H9 (cell line): Measurements from ENCODE around the gene TENT5C. TPM values are rescaled to one million over a fixed set of nuclear protein-coding genes. Genes with fewer than 3 reads are reported as not detected.

Source experiments
- DNase-seq: peaks from one replicate; pipeline ENCODE4 v3.0.0-alpha.2; 2017
- H2AFZ ChIP-seq: one replicate; pipeline ENCODE4 v1.6.1; 2013; ENCODE audit warnings: mild to moderate bottlenecking, low read length, control low read depth, moderate library complexity
- H2AK5ac ChIP-seq: 2 replicates; pipeline ENCODE4 v1.6.1; 2013; ENCODE audit warnings: low read length, control low read depth, mixed read lengths; ENCODE audit not compliant: insufficient read length
- H2BK120ac ChIP-seq: one replicate; pipeline ENCODE4 v1.6.1; 2013; ENCODE audit warnings: low read depth, mild to moderate bottlenecking, low read length, control low read depth, inconsistent platforms; ENCODE audit not compliant: poor library complexity, severe bottlenecking
- H2BK12ac ChIP-seq: 2 replicates; pipeline ENCODE4 v1.6.1; 2013; ENCODE audit warnings: low read length, control low read depth, mixed read lengths, low read depth; ENCODE audit not compliant: insufficient read length
- H2BK15ac ChIP-seq: 2 replicates; pipeline ENCODE4 v1.6.1; 2013; ENCODE audit warnings: low read depth, low read length, control low read depth
- H2BK20ac ChIP-seq: one replicate; pipeline ENCODE4 v1.6.1; 2013; ENCODE audit warnings: low read depth, mild to moderate bottlenecking, low read length, control low read depth, inconsistent platforms; ENCODE audit not compliant: poor library complexity, severe bottlenecking
- H2BK5ac ChIP-seq: 2 replicates; pipeline ENCODE4 v1.6.1; 2013; ENCODE audit warnings: low read length, control low read depth, mixed read lengths; ENCODE audit not compliant: insufficient read length
- H3K14ac ChIP-seq: 2 replicates; pipeline ENCODE4 v1.6.1; 2013; ENCODE audit warnings: low read length, control low read depth; ENCODE audit not compliant: insufficient read depth
- H3K18ac ChIP-seq: 2 replicates; pipeline ENCODE4 v1.6.1; 2013; ENCODE audit warnings: low read depth, mild to moderate bottlenecking, mixed read lengths, low read length, control low read depth; ENCODE audit not compliant: insufficient read length
- H3K23ac ChIP-seq: 2 replicates; pipeline ENCODE4 v1.6.1; 2013; ENCODE audit warnings: low read length, control low read depth, mixed read lengths, low read depth; ENCODE audit not compliant: insufficient read length
- H3K23me2 ChIP-seq: 2 replicates; pipeline ENCODE4 v1.6.1; 2013; ENCODE audit warnings: low read depth, mild to moderate bottlenecking, mixed read lengths, low read length, control low read depth; ENCODE audit not compliant: insufficient read length, poor library complexity, severe bottlenecking
- H3K27ac ChIP-seq: 2 replicates; pipeline ENCODE4 v1.5.1; 2013; ENCODE audit warnings: low read length, control low read depth, mixed read lengths, low read depth; ENCODE audit not compliant: insufficient read length
- H3K27me3 ChIP-seq: 2 replicates; pipeline ENCODE4 v1.6.1; 2013; ENCODE audit warnings: low read length, control low read depth, inconsistent platforms; ENCODE audit not compliant: insufficient read depth
- H3K4ac ChIP-seq: 2 replicates; pipeline ENCODE4 v1.6.1; 2013; ENCODE audit warnings: low read depth, mild to moderate bottlenecking, control low read depth, inconsistent platforms, low read length, moderate library complexity
- H3K4me1 ChIP-seq: 2 replicates; pipeline ENCODE4 v1.6.1; 2013; ENCODE audit warnings: low read length, control low read depth, inconsistent platforms; ENCODE audit not compliant: insufficient read depth
- H3K4me2 ChIP-seq: 2 replicates; pipeline ENCODE4 v1.6.1; 2013; ENCODE audit warnings: low read length, control low read depth, mixed read lengths; ENCODE audit not compliant: insufficient read length, insufficient read depth
- H3K56ac ChIP-seq: 2 replicates; pipeline ENCODE4 v1.6.1; 2013; ENCODE audit warnings: low read depth, mild to moderate bottlenecking, mixed read lengths, low read length, control low read depth; ENCODE audit not compliant: insufficient read length
- H3K79me1 ChIP-seq: 2 replicates; pipeline ENCODE4 v1.6.1; 2013; ENCODE audit warnings: low read depth, mild to moderate bottlenecking, moderate library complexity, low read length, control low read depth, inconsistent platforms; ENCODE audit not compliant: insufficient read depth, poor library complexity, severe bottlenecking
- H3K79me2 ChIP-seq: 2 replicates; pipeline ENCODE4 v1.6.1; 2013; ENCODE audit warnings: low read length, control low read depth, inconsistent platforms; ENCODE audit not compliant: insufficient read depth
- H3K9ac ChIP-seq: 2 replicates; pipeline ENCODE4 v1.6.1; 2013; ENCODE audit warnings: low read length, control low read depth, mixed read lengths; ENCODE audit not compliant: insufficient read length; ENCODE audit errors: extremely low read depth
- H3K9me3 ChIP-seq: one replicate; pipeline ENCODE4 v1.6.1; 2013; ENCODE audit warnings: low read depth, low read length, inconsistent platforms; ENCODE audit not compliant: control insufficient read depth
- H3T11ph ChIP-seq: one replicate; pipeline ENCODE4 v1.6.1; 2013; ENCODE audit warnings: mild to moderate bottlenecking, low read length, control low read depth, inconsistent platforms
- H4K20me1 ChIP-seq: one replicate; pipeline ENCODE4 v1.6.1; 2013; ENCODE audit not compliant: control insufficient read depth, insufficient read length, insufficient read depth
- H4K5ac ChIP-seq: 2 replicates; pipeline ENCODE4 v1.6.1; 2013; ENCODE audit warnings: low read depth, mild to moderate bottlenecking, mixed read lengths, low read length, control low read depth; ENCODE audit not compliant: insufficient read length
- H4K8ac ChIP-seq: replicated peaks from 2 replicates; pipeline ENCODE4 v1.6.1; 2013; ENCODE audit warnings: low read length, control low read depth, mixed read lengths, low read depth; ENCODE audit not compliant: insufficient read length
- H4K91ac ChIP-seq: 2 replicates; pipeline ENCODE4 v1.6.1; 2013; ENCODE audit warnings: low read depth, mild to moderate bottlenecking, moderate library complexity, mixed read lengths, low read length, control low read depth; ENCODE audit not compliant: insufficient read length
- H3K27ac Mint-ChIP-seq, 3 experiments: 2 replicates in 2 of 3; 3 replicates in 1 of 3; pipeline ENCODE4 v1.8.0; 2020 to 2021; ENCODE audit warnings: mixed read lengths in 3 of 3, mild to moderate bottlenecking in 1 of 3, moderate library complexity in 1 of 3
- H3K27me3 Mint-ChIP-seq: 2 replicates; pipeline ENCODE4 v1.8.0; 2021; ENCODE audit warnings: low read depth, mild to moderate bottlenecking, moderate library complexity, mixed read lengths
- H3K36me3 Mint-ChIP-seq, 3 experiments: 2 replicates in 2 of 3; 3 replicates in 1 of 3; pipeline ENCODE4 v1.8.0; 2020 to 2021; ENCODE audit warnings: low read depth in 3 of 3, mixed read lengths in 3 of 3; ENCODE audit not compliant: insufficient read depth in 1 of 3
- H3K4me1 Mint-ChIP-seq, 2 experiments: 2 replicates each; pipeline ENCODE4 v1.8.0; 2020; ENCODE audit warnings: mixed read lengths in 2 of 2
- H3K4me3 Mint-ChIP-seq, 2 experiments: 2 replicates in 1 of 2; 3 replicates in 1 of 2; pipeline ENCODE4 v1.8.0; 2020 to 2021; ENCODE audit warnings: mild to moderate bottlenecking in 2 of 2, mixed read lengths in 2 of 2, moderate library complexity in 1 of 2
- H3K9me3 Mint-ChIP-seq, 2 experiments: 2 replicates in 1 of 2; 3 replicates in 1 of 2; pipeline ENCODE4 v1.8.0; 2020; ENCODE audit warnings: mild to moderate bottlenecking in 2 of 2, mixed read lengths in 2 of 2, moderate library complexity in 1 of 2
- WGBS: extraction: QIAGEN DNeasy Blood & Tissue Kit; methylation state at CpG from one replicate; pipeline ENCODE4 v1.1.7; 2013; ENCODE audit warnings: missing lambda C conversion rate, low lambda C conversion rate, mixed read lengths; ENCODE audit not compliant: insufficient read length; ENCODE audit errors: extremely low coverage; 5-methylcytosine and 5-hydroxymethylcytosine counted together
- total RNA-seq: library from RNA; stranded (reverse); gene quantifications from 2 replicates; pipeline ENCODE4 v1.2.1, GENCODE V29; 2021
- TF ChIP-seq, protein P1 (sequence below): fragments of 200-600 bp; sonication (generic); conservative IDR thresholded peaks from 3 replicates; pipeline ENCODE4 v1.8.0; 2021; ENCODE audit warnings: antibody characterized with exemption, mild to moderate bottlenecking

TENT5C gene
- total RNA-seq, 1 experiment from 2014 or later = 0.37 TPM

- Histone ChIP-seq H4K8ac (no peak overlapping the region), H4K20me1 (no peaks in the 10 kb centered on the region), H3K4ac (no peak overlapping the region), H3K79me1 (no peaks in the 10 kb centered on the region), H2BK12ac (no peak overlapping the region), H3K4me2 (no peak overlapping the region), H3K27ac (no peak overlapping the region), H3K9ac (no peak overlapping the region), H2BK15ac (no peak overlapping the region), H2AFZ (no peak overlapping the region), H3K56ac (no peak overlapping the region), H4K5ac (no peak overlapping the region), H4K91ac (no peak overlapping the region), H3K4me1 (0 out of 2 replicates have a peak, but pooled peaks cover 3% of the 10 kb centered on the region), H3K79me2 (no peaks in the 10 kb centered on the region), H3K27me3 (no peaks in the 10 kb centered on the region), H2BK20ac (no peak overlapping the region), H3K18ac (no peak overlapping the region), H2BK5ac (no peak overlapping the region), H3K23ac (no peak overlapping the region), H2AK5ac (no peak overlapping the region), H3T11ph (no peak overlapping the region), H3K9me3 (no peaks in the 10 kb centered on the region), H3K14ac (no peak overlapping the region), H3K23me2 (no peaks in the 10 kb centered on the region), H2BK120ac (no peak overlapping the region)
- WGBS = no CpG with 5 or more reads among the region's 3 CpGs
- no peak overlapping the region for H3K27ac Mint-ChIP-seq
- no peaks in the 10 kb centered on the region for H3K9me3 Mint-ChIP-seq
- DNase-seq = no peak
- H3K4me1 Mint-ChIP-seq = peaks cover 4 to 5% of the 10 kb centered on the region in 2 experiments; a peak in 2 of 4 replicates
- H3K36me3 Mint-ChIP-seq = no peaks in the 10 kb centered on the region
- H3K27me3 Mint-ChIP-seq = no peaks in the 10 kb centered on the region; the same call in 1 of the 2 replicates
- TF ChIP-seq, protein P1, sequence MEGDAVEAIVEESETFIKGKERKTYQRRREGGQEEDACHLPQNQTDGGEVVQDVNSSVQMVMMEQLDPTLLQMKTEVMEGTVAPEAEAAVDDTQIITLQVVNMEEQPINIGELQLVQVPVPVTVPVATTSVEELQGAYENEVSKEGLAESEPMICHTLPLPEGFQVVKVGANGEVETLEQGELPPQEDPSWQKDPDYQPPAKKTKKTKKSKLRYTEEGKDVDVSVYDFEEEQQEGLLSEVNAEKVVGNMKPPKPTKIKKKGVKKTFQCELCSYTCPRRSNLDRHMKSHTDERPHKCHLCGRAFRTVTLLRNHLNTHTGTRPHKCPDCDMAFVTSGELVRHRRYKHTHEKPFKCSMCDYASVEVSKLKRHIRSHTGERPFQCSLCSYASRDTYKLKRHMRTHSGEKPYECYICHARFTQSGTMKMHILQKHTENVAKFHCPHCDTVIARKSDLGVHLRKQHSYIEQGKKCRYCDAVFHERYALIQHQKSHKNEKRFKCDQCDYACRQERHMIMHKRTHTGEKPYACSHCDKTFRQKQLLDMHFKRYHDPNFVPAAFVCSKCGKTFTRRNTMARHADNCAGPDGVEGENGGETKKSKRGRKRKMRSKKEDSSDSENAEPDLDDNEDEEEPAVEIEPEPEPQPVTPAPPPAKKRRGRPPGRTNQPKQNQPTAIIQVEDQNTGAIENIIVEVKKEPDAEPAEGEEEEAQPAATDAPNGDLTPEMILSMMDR = no peak
- H3K4me3 Mint-ChIP-seq = no peak overlapping the region
These were observed 39.0 kb downstream of the TENT5C start for GRCh38 chr1:117644696-117645311.
